ENCODE measurements around the gene GALNT12. TPM values are rescaled to one million over a fixed set of nuclear protein-coding genes. Genes with fewer than 3 reads are reported as not detected.

GALNT12 gene
- total RNA-seq, 4 donors from 2014 or later, result 12.4 to 22.4 (median 16.2) TPM

DNA sequence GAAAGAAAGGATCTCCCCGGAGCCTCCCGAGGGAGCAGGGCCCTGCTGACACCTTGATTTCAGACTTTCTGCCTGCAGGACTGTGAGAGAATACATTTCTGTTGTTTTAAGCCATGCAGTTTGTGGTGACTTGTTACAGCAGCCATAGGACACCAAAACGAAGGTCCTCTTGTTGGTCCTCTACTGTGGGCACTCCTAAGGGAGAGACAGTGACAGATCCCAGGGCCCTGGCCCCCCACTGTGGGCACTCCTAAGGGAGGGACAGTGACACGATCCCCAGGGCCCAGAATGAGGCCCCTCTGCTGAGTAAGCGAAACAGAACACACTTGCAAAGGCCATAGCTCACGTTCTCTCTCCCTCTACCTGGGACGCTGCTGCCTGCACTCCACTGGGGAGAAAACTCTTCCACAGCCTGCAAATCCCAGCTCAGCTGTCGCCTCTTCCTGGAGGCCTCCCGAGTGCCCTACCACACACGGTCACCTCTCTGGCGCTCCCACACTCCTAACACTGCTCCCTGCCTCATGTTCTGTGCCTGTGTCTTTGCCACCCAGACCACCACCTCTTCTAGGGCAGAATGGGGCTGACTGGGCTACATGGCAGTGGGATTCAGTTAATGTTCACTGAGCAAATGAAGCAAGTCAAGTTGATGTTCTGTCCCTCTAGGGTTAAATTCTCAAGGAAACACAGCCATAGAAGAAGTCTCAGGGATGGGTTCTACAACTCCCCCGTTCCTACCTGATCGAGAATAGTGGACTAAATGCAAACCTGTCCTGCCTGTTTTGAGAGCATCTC, 34.9 kb upstream of the GALNT12 start:
- Histone ChIP-seq H3K27ac (replicated peaks in 1 of 4) (no peak overlapping the region), H3K27me3 (no peaks in the 10 kb centered on the region), H3K4me1 (no peaks in the 10 kb centered on the region), H3K36me3 (peaks cover 46 to 83% (median 61%) of the 10 kb centered on the region in 4 donors), H3K4me3 (no peak overlapping the region), H3K9me3 (no peaks in the 10 kb centered on the region)
- TF ChIP-seq, protein P1, sequence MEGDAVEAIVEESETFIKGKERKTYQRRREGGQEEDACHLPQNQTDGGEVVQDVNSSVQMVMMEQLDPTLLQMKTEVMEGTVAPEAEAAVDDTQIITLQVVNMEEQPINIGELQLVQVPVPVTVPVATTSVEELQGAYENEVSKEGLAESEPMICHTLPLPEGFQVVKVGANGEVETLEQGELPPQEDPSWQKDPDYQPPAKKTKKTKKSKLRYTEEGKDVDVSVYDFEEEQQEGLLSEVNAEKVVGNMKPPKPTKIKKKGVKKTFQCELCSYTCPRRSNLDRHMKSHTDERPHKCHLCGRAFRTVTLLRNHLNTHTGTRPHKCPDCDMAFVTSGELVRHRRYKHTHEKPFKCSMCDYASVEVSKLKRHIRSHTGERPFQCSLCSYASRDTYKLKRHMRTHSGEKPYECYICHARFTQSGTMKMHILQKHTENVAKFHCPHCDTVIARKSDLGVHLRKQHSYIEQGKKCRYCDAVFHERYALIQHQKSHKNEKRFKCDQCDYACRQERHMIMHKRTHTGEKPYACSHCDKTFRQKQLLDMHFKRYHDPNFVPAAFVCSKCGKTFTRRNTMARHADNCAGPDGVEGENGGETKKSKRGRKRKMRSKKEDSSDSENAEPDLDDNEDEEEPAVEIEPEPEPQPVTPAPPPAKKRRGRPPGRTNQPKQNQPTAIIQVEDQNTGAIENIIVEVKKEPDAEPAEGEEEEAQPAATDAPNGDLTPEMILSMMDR (IDR thresholded peaks at IDR 0.05), result no peak
- TF ChIP-seq POLR2A (IDR thresholded peaks at IDR 0.05; ENCODE audit: low read depth), result no peak
- no peak for TF ChIP-seq POLR2AphosphoS5 (IDR thresholded peaks at IDR 0.05)
- DNase-seq (ENCODE audit: extremely low spot score), result no peak
- 88% methylated on average over 13 of the region's 13 CpGs for WGBS
- intact Hi-C loops (cut with DNase I), result no loop called here

DNA sequence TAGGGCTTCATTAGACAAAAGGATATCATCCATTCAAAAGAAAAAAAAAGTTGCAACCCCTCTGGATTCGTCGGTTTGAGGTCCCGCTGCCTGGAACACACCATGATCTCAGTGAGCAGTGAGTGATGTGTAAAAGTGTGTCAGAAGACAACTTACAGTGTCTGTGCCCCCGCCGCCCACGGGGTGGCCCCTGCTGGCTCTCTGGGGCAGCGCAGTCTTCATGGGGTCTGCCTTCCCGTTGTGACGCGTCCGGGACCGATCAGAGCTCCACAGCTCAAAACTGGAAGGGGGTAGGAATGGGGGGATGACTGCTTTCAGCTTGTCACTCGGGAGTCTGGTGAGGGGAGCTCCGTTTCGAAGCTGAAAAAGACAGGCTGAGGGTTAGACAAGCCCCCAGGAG, 33.7 kb upstream of the GALNT12 start:
- Histone ChIP-seq H3K36me3 (peaks cover 37 to 83% (median 54%) of the 10 kb centered on the region in 4 donors), H3K4me3 (no peak overlapping the region), H3K4me1 (no peaks in the 10 kb centered on the region), H3K27ac (replicated peaks in 1 of 4) (no peak overlapping the region), H3K27me3 (no peaks in the 10 kb centered on the region), H3K9me3 (no peaks in the 10 kb centered on the region)
- 92% methylated on average over 15 of the region's 15 CpGs for WGBS
- intact Hi-C loops (cut with DNase I), result loop anchor here (2.0 kb wide), 1 partner anchor 457 kb away; no protein-coding TSS in a partner anchor
- no peak for DNase-seq (ENCODE audit: extremely low spot score)
- no peak for TF ChIP-seq POLR2AphosphoS5 (IDR thresholded peaks at IDR 0.05)
- TF ChIP-seq, protein P1 (IDR thresholded peaks at IDR 0.05), result no peak
- TF ChIP-seq EP300 (IDR thresholded peaks at IDR 0.05), result no peak
- no peak for TF ChIP-seq POLR2A (IDR thresholded peaks at IDR 0.05; ENCODE audit: low read depth)

DNA sequence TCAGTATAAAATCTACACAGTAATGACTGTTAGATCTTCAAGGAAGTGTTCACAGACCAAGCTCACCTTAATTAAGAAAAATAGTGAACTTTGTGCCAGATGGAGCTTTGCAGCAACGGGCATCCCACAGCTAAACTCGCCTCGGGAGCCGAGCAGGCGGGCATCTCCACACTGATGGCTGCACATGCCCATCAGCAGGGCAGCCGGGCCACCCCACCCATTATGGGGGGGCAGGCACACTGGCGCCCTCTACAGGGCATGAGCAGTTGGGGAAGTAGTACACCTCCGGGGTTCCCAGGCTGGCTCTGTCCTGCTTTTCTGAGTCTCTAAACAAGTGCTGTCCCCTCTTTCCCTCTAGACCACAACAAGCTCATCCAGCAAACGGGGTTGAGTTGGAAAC, 32.7 kb upstream of the GALNT12 start:
- TF ChIP-seq POLR2A (IDR thresholded peaks at IDR 0.05; ENCODE audit: low read depth), result no peak
- TF ChIP-seq, protein P1 (IDR thresholded peaks at IDR 0.05), result peak in 1 of 3 experiments; percentile 40
- no peak overlapping the region for H3K4me3 ChIP-seq
- H3K9me3 ChIP-seq, result no peaks in the 10 kb centered on the region
- H3K36me3 ChIP-seq, result peaks cover 33 to 81% (median 50%) of the 10 kb centered on the region in 4 donors
- no peaks in the 10 kb centered on the region for H3K27me3 ChIP-seq
- H3K27ac ChIP-seq (replicated peaks in 1 of 4), result no peak overlapping the region
- H3K4me1 ChIP-seq, result no peaks in the 10 kb centered on the region
- intact Hi-C loops (cut with DNase I), result loop anchor here (2.0 kb wide), 1 partner anchor 458 kb away; no protein-coding TSS in a partner anchor
- WGBS, result 88% methylated on average over 9 of the region's 9 CpGs
- peak; percentile 68 for DNase-seq (ENCODE audit: extremely low spot score)

DNA sequence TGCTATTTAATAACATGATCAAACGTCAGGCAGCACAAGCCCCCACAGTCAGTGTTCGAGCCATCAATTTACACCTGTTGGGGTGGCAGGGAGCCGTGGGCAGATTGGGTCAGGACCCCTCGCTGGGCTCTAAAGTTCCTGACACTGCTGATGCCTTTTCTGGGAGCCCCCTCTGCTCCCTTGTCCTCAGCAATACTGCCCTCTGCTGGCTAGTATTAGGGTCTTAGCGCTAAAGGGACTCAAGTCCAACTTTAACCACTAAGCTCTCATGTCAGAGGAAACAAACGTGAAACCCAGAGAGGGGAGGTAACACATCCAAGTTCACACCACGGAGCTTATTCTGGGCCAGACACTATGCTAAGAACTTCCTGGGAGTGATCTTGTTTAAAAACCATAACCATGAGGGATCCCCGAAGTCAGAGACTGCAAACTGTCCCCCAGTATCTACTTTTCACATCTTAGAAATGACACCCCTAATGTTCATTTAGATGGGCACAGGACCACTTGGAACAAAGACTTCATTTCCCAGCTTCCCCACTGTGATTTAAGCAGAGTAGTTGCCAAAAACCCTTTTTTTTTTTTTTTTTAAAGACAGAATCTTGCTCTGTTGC, 31.5 kb upstream of the GALNT12 start:
- WGBS, result 36% methylated on average over 8 of the region's 8 CpGs
- no peaks in the 10 kb centered on the region for H3K4me1 ChIP-seq

More for the DNA sequence above, 31.5 kb upstream of the GALNT12 start:
- H3K36me3 ChIP-seq, result peaks cover 21 to 81% (median 43%) of the 10 kb centered on the region in 4 donors
- H3K27me3 ChIP-seq, result no peaks in the 10 kb centered on the region
- no peak for DNase-seq (ENCODE audit: extremely low spot score)
- H3K4me3 ChIP-seq, result no peak overlapping the region
- no peak overlapping the region for H3K27ac ChIP-seq (replicated peaks in 1 of 4)
- H3K9me3 ChIP-seq, result no peaks in the 10 kb centered on the region
- intact Hi-C loops (cut with DNase I), result loop anchor here (2.0 kb wide), 1 partner anchor 459 kb away; no protein-coding TSS in a partner anchor
- TF ChIP-seq POLR2A (IDR thresholded peaks at IDR 0.05; ENCODE audit: low read depth), result no peak
- no peak for TF ChIP-seq EP300 (IDR thresholded peaks at IDR 0.05)
- TF ChIP-seq, protein P1 (IDR thresholded peaks at IDR 0.05), result peak; percentile 44 to 61 (median 52)
- no peak for TF ChIP-seq POLR2AphosphoS5 (IDR thresholded peaks at IDR 0.05)
